HG02884 (cell line): Measurements from ENCODE around the gene NDUFAF5.

Experiments
- ATAC-seq: cut with Tn5 transposase; IDR thresholded peaks from one replicate; pipeline ENCODE4 v1.9.1; 2021; ENCODE audit warnings: mild to moderate bottlenecking, moderate library complexity; ENCODE audit not compliant: unreplicated experiment

Gene NDUFAF5

GRCh38 chr20:13777171-13777601 is 7.6 kb upstream of the NDUFAF5 start:
- no peak for ATAC-seq

- peak; percentile 51 for ATAC-seq
Measured at GRCh38 chr20:13778827-13779226, 6.0 kb upstream of the NDUFAF5 start.

GRCh38 chr20:13783528-13783927 is 1.3 kb upstream of the NDUFAF5 start:
- no peak for ATAC-seq

- peak; percentile 7 for ATAC-seq
Measured at GRCh38 chr20:13784271-13784892, 446 bp upstream of the NDUFAF5 start.

GRCh38 chr20:13786143-13786828 is 1.5 kb downstream of the NDUFAF5 start:
- ATAC-seq, result no peak

GRCh38 chr20:13788167-13788834 is 3.5 kb downstream of the NDUFAF5 start:
- ATAC-seq, result peak; percentile 32

- ATAC-seq, result no peak
Measured at GRCh38 chr20:13790708-13791107, 5.9 kb downstream of the NDUFAF5 start.

GRCh38 chr20:13791540-13792459 is 7.0 kb downstream of the NDUFAF5 start:
- no peak for ATAC-seq

GRCh38 chr20:13793001-13793400 is 8.2 kb downstream of the NDUFAF5 start:
- no peak for ATAC-seq

- no peak for ATAC-seq
Measured at GRCh38 chr20:13794667-13795066, 9.8 kb downstream of the NDUFAF5 start.

- ATAC-seq, result no peak
Measured at GRCh38 chr20:13799040-13799439, 14.2 kb downstream of the NDUFAF5 start.

- no peak for ATAC-seq
Measured at GRCh38 chr20:13799974-13800373, 15.1 kb downstream of the NDUFAF5 start.

- no peak for ATAC-seq
Measured at GRCh38 chr20:13800728-13801134, 15.9 kb downstream of the NDUFAF5 start.

GRCh38 chr20:13809373-13809772 is 24.5 kb downstream of the NDUFAF5 start:
- ATAC-seq, result no peak

- no peak for ATAC-seq
Measured at GRCh38 chr20:13809855-13810254, 25.0 kb downstream of the NDUFAF5 start.

GRCh38 chr20:13810446-13810845 is 25.6 kb downstream of the NDUFAF5 start:
- no peak for ATAC-seq

GRCh38 chr20:13813910-13814309 is 29.1 kb downstream of the NDUFAF5 start:
- no peak for ATAC-seq

GRCh38 chr20:13814672-13815071 is 29.8 kb downstream of the NDUFAF5 start:
- no peak for ATAC-seq

GRCh38 chr20:13816757-13817156 is 31.9 kb downstream of the NDUFAF5 start:
- ATAC-seq, result no peak

GRCh38 chr20:13817342-13817741 is 32.5 kb downstream of the NDUFAF5 start:
- ATAC-seq, result no peak
